Umbilical cord (tissue), 2 donors: Measurements from ENCODE around the gene CXCL1. TPM values are rescaled to one million over a fixed set of nuclear protein-coding genes. Genes with fewer than 3 reads are reported as not detected.
A peak's percentile ranks its signal among the peaks of the same experiment; 100 is the strongest.
"Not testable (repeated sequence)": the region's sequence is repeated elsewhere in the genome, so short reads cannot be mapped to it uniquely, and the experiment has no call there.

Source experiments
- DNase-seq: peaks from one replicate; pipeline ENCODE4 v3.0.0-alpha.2; 2015; ENCODE audit warnings: low spot score
- total RNA-seq: library from RNA; depleted of rRNA; stranded (reverse); fragments of >200 nt; gene quantifications from one replicate; pipeline ENCODE4 v1.2.3, GENCODE V29; 2014; ENCODE audit warnings: low replicate concordance; ENCODE audit not compliant: insufficient read depth

Gene CXCL1
- total RNA-seq, 1 donor from 2014 or later = 56.1 TPM

DNA sequence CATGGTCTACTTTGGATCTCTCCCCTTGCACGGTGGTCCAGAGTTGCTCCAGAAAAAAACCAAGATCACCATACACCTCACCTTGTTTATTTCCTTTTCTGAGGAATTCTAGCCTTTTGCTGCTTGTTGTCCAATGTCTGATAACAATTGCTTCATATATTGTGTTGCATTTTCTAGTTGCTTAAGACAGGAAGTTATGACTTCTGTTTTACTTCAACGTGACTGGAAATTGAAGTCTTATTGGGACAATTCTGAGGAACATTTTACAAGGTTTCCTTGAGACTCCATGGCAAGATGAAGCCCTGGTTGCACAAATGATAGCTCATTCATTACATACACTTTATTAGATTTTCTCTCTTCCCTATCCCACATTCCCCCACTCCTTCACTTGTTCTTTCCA is 5.2 kb downstream of the CXCL1 start:
- DNase-seq = no peak

DNA sequence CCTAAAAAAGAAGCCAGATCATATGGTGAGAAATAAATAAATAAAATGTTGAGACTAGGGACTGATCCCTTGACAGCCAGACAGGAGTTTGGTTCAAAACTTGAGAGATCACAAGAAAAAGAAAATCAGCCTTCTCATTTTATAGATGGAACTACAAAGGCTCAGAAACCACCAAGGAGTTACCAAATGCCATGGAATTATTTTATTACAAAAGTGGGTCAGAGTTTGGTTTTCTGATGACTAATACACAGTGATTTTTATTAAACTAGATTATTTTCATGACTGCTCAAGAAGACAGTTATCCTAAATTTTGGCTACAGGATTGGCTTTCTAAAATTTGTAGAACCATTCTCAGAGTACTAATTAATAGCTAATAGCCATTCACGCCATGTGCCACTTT is 6.2 kb downstream of the CXCL1 start:
- no peak for DNase-seq

DNA sequence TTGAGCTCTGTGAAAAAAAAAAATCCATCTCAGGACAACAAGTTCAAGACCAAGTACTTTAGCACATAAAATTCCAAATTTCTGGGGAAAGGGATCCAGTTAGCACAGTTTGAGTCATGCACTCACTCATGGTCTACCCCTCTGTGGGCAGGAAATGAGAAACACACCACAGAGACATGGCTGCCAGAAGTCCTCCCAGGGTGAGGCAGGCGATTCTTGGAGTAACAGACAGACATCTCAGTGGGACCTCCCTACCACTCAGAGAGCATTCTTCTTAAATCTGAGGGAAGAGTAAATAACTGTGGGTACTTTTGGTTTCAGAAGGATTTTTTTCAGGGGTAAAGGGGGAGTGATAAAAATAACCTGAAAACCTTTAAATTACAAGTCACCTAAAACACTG is 14.1 kb downstream of the CXCL1 start:
- no peak for DNase-seq

DNA sequence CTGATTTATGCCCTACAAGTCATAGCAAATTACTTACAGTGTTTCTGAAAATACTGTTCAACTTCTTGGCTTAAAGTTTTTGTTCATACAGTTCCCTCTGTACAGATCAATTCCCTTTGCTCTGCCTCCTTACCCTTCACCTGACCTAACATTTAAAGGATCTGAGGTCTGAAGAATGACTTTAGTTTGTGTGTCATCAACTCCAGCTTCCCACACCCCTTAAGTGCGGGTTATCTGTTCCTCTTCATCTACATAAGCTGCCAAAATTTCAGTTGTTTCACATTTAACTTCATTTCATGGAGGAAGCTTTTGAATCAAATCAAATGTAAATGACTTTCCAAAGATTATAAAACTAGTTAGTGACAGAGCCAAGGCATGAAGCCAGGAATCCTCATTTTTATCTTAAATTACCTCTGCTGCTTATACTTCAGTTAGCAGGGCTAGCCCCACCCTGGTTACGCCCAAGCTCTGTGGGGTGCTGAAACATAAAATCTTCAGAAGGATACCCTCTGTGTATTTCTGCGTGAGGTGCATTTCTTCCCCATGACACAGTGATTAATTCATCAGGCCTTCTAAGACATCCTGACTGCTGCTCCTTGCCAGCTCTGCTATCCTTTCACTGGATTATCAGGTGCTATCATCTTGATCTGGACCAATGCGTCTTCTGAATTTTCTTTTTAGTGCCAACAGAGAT is 16.5 kb downstream of the CXCL1 start:
- no peak for DNase-seq

DNA sequence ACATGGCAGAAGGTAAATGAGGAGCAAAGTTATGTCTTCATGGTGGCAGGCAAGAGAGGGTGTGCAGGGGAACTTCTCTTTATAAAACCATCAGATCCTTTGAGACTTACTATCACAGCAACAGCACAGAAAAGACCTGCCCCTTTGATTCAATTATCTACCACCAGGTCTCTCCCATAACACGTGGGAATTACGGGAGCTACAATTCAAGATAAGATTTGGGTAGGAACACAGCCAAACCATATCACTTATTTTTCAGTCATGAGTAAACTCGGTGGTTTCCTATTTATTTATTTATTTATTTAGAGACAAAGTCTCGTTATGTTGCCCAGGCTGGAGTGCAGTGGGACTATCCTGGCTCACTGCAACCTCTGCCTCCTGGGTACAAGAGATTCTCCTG is 22.1 kb downstream of the CXCL1 start:
- no peak for DNase-seq

DNA sequence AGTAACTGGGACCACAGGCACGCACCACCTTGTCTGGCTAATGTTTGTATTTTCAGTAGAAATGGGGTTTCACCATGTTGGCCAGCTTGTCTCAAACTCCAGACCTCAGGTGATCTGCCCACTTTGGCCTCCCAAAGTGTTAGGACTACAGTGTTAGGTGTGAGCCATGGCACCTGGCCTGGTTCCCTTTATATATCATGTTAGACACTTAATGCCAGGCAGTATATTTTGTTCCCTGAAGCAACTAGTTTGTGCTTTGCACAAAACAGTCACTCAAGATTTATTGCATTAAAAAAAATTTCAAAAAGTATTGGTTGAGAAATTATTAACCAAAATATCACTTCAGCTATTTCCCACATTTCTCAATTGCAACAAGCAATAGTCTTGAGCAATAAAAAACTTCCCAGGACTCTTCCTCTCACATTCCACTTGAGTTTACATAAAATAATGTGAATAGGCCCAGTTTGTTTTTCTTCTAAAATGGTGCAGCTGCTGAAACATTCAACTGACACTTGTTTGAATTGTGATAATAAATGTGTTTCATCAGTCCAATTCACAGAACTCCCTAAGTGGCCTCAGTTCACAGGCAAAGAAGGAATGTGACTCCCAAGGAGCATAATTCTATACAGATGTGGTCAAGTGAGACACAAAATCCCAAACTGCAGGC is 22.7 kb downstream of the CXCL1 start:
- no peak for DNase-seq

DNA sequence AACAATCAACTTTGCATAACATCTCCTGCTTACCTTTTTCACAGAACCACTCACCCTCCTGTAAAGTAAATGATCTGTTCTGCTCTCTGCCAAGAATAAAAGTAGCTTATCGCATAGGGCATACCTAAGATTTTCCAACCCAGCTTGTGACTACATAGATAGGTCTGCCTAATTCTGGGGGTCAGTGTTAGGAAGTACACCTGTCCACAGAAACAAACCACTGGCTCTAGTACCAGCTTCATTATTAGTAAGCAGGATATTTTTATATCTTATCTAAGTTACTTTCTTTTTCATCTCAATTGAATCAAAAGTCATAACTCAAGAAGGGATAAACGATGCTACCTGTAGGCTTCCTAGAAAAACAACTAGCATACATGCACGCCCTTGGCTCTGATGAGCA is 23.8 kb downstream of the CXCL1 start:
- DNase-seq = no peak

DNA sequence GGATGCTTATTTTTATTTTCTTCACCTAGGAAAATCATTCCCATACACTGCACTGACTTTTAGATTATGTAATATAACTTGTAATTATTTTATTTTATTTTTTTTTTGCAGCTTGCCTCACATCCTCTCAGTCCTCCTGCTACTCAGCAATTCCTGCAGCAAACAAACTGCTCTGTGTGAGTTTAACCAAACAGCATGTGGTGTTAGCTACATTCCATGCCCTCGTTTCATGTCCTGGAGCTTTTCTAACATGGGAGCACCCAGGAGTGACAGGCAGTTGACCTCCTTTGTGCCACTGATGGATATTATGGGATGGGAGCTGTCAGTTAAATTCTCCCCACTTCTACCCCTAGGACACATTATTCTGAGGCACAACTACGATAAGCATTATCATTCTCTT is 24.8 kb downstream of the CXCL1 start:
- DNase-seq = no peak

DNA sequence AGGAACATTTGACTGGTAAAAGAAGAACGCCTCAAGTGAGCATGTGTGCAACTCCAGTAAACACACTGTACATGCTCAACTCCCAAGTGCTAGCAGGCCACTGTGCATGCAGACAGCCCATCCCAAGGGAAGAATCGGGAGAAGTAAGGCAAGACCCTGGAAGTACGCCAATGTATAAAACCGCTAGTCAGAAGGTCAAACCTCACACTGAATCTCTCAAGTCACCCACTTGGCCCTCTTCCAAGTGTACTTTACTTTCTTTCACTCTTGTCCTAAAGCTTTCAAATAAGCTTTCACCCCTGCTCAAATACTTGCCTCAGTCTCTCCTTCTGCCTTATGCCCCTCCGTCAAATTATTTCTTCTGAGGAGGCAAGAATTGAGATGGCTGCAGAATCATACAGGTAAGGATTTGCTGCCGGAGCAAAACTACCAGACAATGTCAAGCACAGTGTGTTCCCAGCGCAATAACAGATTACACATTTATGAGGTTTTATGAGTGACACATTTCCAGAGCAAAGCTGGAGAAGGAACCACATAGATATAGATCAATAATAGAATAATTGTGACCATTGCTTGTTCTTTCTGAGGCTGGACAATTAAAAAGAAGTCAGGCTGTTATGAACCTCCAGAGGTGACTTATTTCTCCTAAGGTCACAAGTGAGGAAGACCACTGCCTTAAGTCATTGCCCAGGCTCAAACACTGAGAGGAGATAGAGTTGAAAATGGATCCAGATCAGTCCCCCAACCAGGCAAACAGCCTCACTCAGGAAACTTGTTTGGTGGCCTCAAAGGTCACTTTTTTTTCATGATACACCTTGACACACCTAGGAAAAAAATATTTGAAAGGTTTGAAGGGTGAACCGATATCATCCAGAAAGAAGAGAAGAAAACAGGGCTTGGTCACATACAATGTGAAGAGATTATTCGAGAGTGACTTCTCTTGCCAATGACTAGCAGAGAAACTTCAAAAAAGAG is 26.3 kb downstream of the CXCL1 start:
- no peak for DNase-seq

DNA sequence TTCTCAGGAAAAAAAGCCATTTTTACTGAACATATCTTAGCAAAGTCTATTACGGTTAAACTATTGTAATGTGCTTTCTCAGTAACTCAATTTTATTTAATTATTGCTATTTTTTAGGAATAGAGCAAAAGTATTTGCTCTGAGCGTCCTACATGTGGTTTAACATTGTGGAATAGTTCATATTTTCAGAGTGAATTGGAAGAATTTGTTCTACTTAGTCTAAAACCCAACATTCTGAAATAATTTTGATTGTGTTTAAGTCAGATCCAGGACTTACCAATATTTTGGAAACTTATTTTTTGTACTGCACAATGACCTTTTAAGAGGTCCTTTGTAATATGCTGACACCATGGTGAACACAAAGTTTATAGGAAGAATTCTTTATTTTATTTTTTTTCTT is 27.2 kb downstream of the CXCL1 start:
- no peak for DNase-seq

DNA sequence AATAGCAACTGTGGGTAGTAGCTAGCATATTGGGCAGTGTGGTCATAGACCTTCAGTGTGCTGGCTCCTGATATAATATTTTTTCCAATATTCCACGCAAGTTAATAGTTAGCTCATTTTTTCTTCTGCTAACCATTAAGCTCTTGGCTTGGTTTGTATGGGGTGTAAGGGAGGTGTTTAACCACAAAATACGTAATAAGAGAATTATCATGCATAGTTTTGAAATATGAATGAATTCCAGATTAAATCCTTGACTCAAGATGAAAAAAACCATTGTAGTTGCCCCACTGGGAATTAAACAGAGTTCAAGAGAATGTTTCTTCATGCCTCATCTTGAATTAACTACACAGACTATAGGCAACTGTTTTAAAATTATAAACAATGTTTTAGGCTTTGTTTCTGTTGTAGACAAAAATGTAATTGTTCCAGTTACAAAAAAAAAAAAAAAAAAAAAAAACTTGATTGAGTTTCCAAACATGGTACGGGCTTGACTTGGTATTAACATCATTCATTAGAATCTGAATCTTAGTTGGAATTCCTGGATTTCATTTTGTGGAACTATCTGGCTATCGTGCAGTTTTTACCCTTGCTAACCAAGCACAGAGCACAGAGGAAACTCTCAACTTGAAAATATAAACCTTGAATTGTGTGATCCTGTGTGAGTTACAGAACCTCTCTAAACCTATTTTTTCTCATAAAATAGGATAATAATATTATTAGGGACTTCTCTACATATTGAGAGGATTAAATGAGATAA is 28.4 kb downstream of the CXCL1 start:
- DNase-seq = peak; percentile 10

DNA sequence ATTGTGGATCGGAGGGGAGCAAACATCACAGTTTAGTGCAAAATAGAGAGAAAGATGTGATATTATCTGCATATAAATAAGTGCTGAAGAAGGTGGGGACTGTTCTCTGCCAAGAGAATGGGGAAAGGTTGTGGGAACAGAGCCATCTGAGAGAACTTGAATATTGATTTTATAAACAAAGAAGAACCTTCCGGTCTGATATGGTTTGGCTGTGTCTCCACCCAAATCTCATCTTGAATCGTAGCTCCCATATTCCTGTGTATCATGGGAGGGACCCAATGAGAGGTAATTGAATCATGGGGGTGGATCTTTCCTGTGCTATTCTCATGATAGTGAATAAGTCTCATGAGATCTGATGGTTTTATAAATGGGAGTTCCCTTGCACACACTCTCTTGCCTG is 30.1 kb downstream of the CXCL1 start:
- DNase-seq = not testable (repeated sequence)

DNA sequence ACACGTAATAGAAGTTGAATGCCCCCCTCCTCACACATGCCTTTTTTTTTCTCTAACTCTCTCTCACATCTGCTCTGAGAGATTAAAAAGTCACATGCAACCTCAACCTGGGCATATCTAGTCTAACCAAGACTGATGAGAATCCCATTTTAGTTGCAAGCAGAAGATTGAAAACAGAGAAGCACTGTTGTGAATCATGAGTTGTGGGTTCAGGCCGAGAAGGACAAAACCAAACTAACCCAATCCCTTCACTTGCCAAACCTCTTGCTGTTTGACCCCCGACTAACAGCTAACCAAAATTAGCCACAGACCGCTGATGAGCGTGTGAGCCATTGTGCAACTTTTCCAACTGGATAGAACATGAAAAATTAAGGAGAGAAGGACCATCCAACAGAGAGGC is 31.8 kb downstream of the CXCL1 start:
- no peak for DNase-seq

DNA sequence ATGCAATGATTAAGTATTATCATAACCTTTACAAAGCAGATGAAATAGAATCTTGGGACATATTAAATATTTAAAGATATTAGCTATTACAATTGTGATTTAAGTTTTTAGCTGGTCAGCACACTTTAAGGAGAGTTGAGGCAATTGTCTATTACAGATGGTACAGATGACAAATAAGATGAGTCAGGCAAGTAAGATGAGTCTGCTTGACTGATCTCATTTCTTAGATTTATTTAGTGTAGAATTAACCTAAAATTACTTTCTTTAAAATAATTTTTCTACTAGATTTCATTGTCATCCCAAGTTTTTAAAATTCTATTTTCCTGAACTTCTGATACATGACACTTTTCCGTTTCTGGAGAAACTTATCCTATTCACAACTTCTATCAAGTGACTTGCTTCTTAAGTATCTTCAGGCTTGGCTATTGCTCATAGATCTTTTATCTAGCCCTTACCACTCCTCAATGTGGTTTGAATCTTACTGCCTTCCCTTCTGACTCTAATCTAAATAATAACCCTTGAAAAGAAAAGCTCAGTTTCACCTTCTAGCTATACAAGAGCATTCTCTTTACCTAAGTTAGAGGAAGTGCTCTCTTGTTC is 32.9 kb downstream of the CXCL1 start:
- DNase-seq = no peak

DNA sequence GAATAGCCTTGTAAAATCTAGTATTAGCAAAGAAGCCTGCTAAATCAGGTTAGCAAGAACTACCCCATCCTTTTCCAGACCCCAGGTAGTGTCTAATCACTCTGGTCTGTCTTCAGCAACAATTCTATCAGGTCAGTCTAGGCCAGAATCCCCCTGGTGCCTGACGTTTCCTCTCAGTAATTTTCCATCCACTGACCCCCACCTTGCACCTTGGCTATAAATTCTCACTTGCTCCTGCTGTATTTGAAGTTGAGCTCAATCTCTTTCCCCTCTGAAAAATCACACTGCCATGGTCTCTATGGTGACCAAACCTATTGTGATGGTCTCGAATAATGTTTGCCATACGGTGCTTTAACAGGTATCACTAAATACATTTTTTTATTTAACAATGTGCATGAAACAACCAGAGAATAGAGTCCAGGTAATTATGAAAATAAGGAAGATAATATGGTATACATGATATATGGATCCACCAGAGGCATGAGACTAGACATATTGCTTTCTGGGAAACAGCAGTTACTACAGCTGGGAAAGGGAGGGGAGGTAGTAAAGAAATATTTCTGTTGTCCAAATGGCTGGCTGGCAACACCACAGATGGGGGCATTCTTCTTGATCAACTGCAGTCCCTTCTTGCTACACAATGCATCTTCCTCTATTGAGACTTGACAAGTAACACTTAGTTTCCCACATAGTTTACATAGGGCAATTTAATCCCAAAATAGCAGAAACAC is 33.8 kb downstream of the CXCL1 start:
- no peak for DNase-seq

DNA sequence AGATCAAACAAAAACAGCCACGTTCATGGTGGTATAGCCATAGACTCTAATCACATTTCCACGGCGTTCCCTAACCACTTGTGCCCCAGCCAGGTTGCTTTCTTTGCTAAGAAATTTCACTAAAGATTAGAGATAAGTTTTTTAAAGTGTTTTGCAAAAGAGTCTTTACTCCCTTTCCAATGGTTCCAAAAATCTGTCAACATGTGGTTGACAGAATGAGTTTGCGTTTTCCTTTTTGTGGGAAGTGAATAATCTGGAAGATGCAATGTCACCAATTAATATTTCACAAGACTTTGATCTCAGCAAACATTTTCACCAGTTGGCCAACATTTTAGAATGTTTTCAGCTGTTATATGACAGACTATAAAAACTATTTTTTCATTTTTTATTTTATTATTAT is 35.3 kb downstream of the CXCL1 start:
- no peak for DNase-seq

DNA sequence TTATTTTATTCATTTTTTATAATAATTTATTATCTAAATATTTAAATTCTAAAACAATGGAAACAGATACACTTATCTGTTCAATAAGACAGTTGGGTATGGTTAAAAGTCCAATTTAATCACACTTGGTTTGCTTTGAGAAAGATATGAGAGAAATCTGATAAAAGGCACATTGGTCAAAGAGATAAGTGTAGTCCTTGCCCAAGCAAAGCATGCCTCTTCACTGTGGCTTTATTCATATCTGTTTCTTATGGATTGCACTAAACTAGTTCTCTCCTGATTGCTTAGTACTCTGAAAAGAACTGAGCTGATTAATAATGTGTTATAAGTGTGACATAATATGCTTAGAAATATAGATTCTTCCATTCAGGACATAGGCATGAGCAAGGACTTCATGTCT is 39.8 kb downstream of the CXCL1 start:
- DNase-seq = no peak

DNA sequence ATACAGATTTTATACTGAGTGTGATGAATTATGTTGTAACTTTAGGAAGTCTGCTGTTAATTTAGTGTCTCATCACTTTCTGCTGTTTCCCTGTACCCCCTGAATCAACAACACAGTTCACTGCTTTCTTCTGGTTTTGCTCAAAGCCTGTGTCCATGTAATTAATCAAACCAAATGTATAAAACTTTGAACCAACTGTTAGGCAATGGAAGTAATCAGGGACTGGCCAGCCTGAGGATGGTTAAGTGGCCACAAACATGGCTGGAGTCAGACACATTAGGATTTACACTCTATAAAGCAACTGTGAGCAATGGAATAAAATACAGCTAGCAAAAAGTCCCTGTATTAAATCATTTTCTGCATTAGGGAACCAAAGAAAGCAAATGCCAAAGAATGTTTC is 42.6 kb downstream of the CXCL1 start:
- no peak for DNase-seq

DNA sequence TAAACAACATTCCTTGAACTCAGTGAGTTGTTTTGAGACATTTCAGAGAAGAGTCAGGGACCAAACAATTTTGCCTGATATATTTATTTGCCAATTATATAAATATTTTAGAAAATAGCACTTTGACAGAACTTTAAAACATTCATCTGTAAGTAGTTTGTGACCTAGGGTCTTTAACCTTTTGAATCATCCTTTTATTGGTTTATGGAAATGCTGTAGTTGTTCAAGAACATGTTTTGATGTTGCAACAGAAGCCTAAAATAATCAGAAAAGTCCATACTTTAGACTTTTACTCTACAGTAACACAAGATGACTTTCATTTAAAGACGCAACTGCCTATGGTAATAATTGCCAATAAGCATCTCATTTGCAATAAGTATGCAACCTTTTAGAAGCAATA is 43.0 kb downstream of the CXCL1 start:
- DNase-seq = no peak

DNA sequence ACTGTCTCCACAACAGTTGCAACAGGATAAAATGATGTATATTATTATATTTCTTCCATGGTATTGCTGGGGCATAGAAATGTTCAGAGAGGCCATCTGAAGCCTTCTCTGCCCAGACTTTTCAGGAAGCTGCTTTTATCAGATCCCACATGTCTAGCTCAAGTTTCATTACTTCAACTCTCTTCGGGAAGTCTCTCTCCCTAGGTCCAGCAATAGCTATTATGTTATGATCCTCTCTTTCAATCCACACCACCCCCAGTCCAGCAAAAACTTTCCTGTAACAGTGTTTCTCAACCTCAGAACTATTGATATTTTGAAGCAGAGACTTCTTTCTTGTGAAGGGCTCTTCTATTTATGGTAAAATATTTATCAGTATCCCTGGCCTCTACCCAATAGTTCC is 44.9 kb downstream of the CXCL1 start:
- no peak for DNase-seq
